Upper lobe of left lung (tissue), 6 donors: ENCODE results near the gene THAP4. TPM values are rescaled to one million over a fixed set of nuclear protein-coding genes. Genes with fewer than 3 reads are reported as not detected.

Experiments used
- ATAC-seq, 2 donors: fragments of 200-7000 bp; cut with Tn5 transposase; one replicate each; pipeline ENCODE4 v1.9.1; 2022; ENCODE audit warnings: mild to moderate bottlenecking in 2 of 2, moderate library complexity in 2 of 2; ENCODE audit not compliant: low FRiP score in 2 of 2
- DNase-seq, 2 donors: peaks; one replicate each; pipeline ENCODE4 v3.0.0-alpha.2; 2019 to 2020
- H3K27ac ChIP-seq, 4 donors: fragments of 200-600 bp; sonication (generic); one replicate each; pipeline ENCODE4 v1.5.1; 2016 to 2019
- H3K27me3 ChIP-seq, 4 donors: fragments of 200-600 bp; sonication (generic); one replicate each; pipeline ENCODE4 v1.5.1; 2017 to 2019
- H3K36me3 ChIP-seq, 4 donors: fragments of 200-600 bp; sonication (generic); one replicate each; pipeline ENCODE4 v1.5.1; 2016 to 2019
- H3K4me1 ChIP-seq, 4 donors: fragments of 200-600 bp; sonication (generic); one replicate each; pipeline ENCODE4 v1.5.1; 2018 to 2019
- H3K4me3 ChIP-seq, 4 donors: fragments of 200-600 bp; sonication (generic); one replicate each; pipeline ENCODE4 v1.5.1; 2017 to 2019; ENCODE audit warnings: mild to moderate bottlenecking in 2 of 4, moderate library complexity in 1 of 4
- H3K9me3 ChIP-seq, 4 donors: fragments of 200-600 bp; sonication (generic); one replicate each; pipeline ENCODE4 v1.5.1; 2018 to 2019
- EP300 ChIP-seq, 4 donors: sonication (generic); formaldehyde crosslinking; IDR thresholded peaks; one replicate each; pipeline ENCODE4 v1.5.1; 2017; ENCODE audit warnings: antibody characterized with exemption in 4 of 4, control low read depth in 2 of 4
- POLR2A ChIP-seq, 4 donors: fragments of 450-650 bp; IDR thresholded peaks; one replicate each; pipeline ENCODE4 v1.5.1; 2016 to 2017; ENCODE audit warnings: antibody characterized with exemption in 4 of 4, mild to moderate bottlenecking in 2 of 4
- POLR2AphosphoS5 ChIP-seq, 2 donors: sonication (generic); formaldehyde crosslinking; IDR thresholded peaks; one replicate each; pipeline ENCODE4 v1.5.1; 2017; ENCODE audit warnings: antibody characterized with exemption in 2 of 2
- WGBS, 2 donors: methylation state at CpG; one replicate each; pipeline ENCODE4 v1.1.5; 2017 to 2018; 5-methylcytosine and 5-hydroxymethylcytosine counted together
- total RNA-seq, 6 donors: library from RNA; depleted of rRNA in 4 of 6; stranded (reverse); fragments of >200 nt in 4 of 6; gene quantifications; one replicate each; pipeline versions ENCODE4 v1.1.0 to v1.2.1, GENCODE V29; 2016 to 2021
- TF ChIP-seq, protein P1 (sequence below), 6 experiments: fragments of 450-650 bp in 4 of 6; fragments of 200-600 bp in 2 of 6; sonication (generic) in 2 of 6; IDR thresholded peaks; one replicate each; pipeline ENCODE4 v1.5.1; 2016 to 2019; ENCODE audit warnings: antibody characterized with exemption in 6 of 6
- donor health status: DM: no; HTN: no; CAD: no; lungs with moderate emphysema.
- donor health status: DM: no; HTN: yes; CAD: no; lungs with severe emphysema.

THAP4 gene
- total RNA-seq, 6 donors from 2014 or later: 36.6 to 85.9 (median 48.1) TPM

DNA sequence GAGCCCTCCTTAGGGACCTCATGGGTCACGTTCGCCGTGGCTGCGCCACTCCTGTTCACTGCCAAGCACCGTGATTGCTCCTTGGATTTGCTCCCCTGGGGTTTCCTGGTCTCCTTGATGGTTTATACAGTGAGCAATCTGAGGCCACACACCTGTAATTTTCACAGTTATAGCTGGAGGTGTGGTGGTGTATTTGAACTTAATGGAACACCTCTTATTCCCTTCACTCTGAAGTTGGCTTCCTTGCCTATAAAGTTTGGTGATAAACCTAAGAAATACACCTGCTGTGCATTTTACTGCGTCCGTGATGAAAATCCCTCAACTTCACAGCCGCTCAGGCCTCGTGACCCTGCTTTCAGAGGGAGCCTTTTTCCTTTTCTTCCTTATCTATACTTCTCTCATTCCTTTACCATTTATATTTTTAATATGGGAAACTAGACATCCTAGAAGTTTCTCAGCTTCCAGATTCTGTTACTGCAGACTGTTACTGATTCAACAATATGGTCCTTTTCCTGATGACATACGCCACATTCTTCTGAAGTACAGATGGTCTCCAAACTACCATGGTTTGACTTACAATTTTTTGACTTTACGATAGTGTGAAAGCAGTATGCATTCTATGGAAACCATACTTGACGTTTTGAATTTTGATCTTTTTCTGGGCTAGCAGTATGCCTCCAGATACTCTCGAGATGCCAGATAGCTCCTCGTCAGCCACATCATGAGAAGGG, 9.1 kb upstream of the THAP4 start:
- no peak overlapping the region for H3K27ac ChIP-seq
- WGBS, 2 donors: 93 to 94% methylated on average over 14 of the region's 14 CpGs
- H3K27me3 ChIP-seq: no peaks in the 10 kb centered on the region
- no peak overlapping the region for H3K4me3 ChIP-seq
- H3K9me3 ChIP-seq: no peaks in the 10 kb centered on the region
- DNase-seq (no peak), ATAC-seq (no peak)
- no peak for TF ChIP-seq EP300 (IDR thresholded peaks at IDR 0.05)
- no peak for TF ChIP-seq POLR2A (IDR thresholded peaks at IDR 0.05)
- TF ChIP-seq POLR2AphosphoS5 (IDR thresholded peaks at IDR 0.05): no peak
- TF ChIP-seq, protein P1, sequence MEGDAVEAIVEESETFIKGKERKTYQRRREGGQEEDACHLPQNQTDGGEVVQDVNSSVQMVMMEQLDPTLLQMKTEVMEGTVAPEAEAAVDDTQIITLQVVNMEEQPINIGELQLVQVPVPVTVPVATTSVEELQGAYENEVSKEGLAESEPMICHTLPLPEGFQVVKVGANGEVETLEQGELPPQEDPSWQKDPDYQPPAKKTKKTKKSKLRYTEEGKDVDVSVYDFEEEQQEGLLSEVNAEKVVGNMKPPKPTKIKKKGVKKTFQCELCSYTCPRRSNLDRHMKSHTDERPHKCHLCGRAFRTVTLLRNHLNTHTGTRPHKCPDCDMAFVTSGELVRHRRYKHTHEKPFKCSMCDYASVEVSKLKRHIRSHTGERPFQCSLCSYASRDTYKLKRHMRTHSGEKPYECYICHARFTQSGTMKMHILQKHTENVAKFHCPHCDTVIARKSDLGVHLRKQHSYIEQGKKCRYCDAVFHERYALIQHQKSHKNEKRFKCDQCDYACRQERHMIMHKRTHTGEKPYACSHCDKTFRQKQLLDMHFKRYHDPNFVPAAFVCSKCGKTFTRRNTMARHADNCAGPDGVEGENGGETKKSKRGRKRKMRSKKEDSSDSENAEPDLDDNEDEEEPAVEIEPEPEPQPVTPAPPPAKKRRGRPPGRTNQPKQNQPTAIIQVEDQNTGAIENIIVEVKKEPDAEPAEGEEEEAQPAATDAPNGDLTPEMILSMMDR (IDR thresholded peaks at IDR 0.05): no peak
- H3K36me3 ChIP-seq: peaks cover 0 to 4% (median 0%) of the 10 kb centered on the region in 4 donors
- peaks cover 0 to 14% (median 7%) of the 10 kb centered on the region in 4 donors for H3K4me1 ChIP-seq

DNA sequence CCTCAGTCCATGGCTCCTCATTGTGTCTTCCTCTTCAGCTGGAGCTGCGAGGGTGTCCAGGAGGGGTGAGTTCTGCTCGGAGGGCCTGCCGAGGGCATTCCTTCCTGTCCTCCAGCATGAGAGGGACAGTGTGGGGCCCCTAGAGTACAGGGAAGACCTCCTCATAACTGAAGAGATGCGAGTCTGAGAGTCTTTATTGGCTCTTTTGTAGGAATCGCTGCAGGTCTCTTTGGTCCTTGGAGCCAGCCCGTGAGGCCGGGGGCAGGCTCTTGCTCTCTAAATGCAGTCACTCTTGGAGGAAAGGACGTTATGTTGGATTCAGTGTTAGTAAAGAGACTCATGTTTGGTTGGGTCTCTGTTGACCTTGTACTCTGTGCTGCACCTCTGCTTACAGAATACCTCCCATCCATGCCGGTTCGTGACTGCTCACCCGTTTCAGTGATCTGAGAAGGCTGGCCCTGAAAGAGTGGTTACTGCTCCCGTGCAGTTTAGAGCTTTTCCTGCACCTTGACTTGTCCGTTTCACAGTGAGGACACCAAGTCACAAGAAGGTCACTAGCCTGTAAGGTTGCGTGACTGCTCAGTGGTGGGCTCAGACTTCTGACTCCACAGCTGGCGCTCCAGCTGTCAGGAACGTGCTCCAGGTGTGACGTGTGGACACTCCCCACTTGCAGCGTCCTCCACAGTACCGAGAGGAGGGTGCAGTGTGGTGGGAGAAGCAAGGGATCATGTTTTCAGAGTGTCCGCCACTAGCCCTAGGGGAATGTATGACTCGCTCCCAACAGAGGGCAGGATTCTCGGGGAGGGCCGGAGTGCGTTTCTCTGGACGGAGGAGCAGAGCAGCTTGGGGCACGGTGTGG, 8.3 kb upstream of the THAP4 start:
- Histone ChIP-seq H3K36me3 (no peaks in the 10 kb centered on the region), H3K9me3 (no peaks in the 10 kb centered on the region), H3K27me3 (no peaks in the 10 kb centered on the region), H3K4me3 (no peak overlapping the region), H3K27ac (no peak overlapping the region), H3K4me1 (peaks cover 6 to 21% (median 9%) of the 10 kb centered on the region in 4 donors)
- no peak for DNase-seq
- TF ChIP-seq, protein P1 (IDR thresholded peaks at IDR 0.05): no peak
- TF ChIP-seq EP300 (IDR thresholded peaks at IDR 0.05): no peak
- TF ChIP-seq POLR2AphosphoS5 (IDR thresholded peaks at IDR 0.05): no peak
- no peak for TF ChIP-seq POLR2A (IDR thresholded peaks at IDR 0.05)
- 92 to 93% methylated on average over 18 to 26 of the region's 26 CpGs for WGBS, 2 donors
- no peak for ATAC-seq

DNA sequence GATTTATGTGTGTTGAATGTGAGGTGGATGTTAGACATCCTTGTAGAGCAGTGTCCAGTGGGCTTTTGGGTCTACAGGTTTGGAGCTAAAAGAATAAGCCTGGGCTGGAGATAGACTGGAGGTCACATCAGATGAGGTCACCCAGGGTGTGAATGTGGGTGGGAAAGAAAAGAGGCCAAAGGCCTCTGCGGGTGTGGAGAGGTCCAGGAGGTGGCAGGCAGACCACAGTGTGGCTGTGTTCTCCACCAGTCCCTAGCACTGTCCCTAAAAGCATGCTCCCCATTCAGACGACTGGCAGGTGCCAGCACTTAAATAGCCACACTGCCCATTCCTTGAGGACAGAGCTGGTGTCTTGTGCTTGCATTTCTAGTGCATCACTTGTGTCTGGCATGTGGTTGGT, 4.7 kb upstream of the THAP4 start:
- Histone ChIP-seq H3K9me3 (no peaks in the 10 kb centered on the region), H3K4me3 (no peak overlapping the region), H3K27me3 (no peaks in the 10 kb centered on the region), H3K27ac (no peak overlapping the region), H3K4me1 (peaks cover 16 to 36% (median 26%) of the 10 kb centered on the region in 4 donors), H3K36me3 (no peaks in the 10 kb centered on the region)
- WGBS, 2 donors: 58 to 67% methylated on average over 2 of the region's 2 CpGs
- no peak for DNase-seq
- TF ChIP-seq POLR2A (IDR thresholded peaks at IDR 0.05) (no peak), POLR2AphosphoS5 (IDR thresholded peaks at IDR 0.05) (no peak), EP300 (IDR thresholded peaks at IDR 0.05) (no peak)
- ATAC-seq: no peak

DNA sequence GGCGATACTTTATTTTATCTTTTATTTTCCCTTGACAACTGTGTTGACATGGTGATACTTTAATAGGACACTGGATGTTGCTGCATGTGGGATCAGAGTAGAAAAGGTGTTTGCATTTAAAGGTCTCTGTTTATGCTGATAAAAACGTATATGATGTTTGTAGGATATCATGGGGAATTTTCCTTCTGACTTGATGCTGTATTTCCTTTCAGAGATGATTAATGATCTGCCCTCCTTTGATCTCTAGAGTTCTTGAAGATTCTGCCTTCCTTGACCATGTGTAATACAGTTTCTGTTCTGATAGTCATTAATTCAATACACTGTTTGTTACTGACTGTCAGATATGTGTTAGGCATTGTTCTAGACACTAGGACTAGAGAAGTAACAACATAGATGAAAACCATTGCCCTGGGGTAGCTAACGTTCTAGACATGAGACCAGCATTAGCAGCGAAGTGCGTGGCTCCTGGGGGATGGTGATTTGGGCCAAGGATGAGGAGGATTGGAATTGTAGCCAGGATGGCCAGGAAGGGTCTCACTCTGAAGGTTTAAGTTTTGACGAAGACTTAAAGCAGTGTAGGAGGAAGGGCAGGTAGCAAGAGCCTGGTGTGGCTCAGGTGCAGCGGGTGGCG, 3.3 kb upstream of the THAP4 start:
- Histone ChIP-seq H3K27ac (no peak overlapping the region), H3K4me3 (no peak overlapping the region), H3K27me3 (no peaks in the 10 kb centered on the region), H3K4me1 (peaks cover 27 to 47% (median 35%) of the 10 kb centered on the region in 4 donors), H3K9me3 (no peaks in the 10 kb centered on the region), H3K36me3 (no peaks in the 10 kb centered on the region)
- no peak for TF ChIP-seq POLR2A (IDR thresholded peaks at IDR 0.05)
- ATAC-seq: no peak
- WGBS, 2 donors: 85 to 88% methylated on average over 8 of the region's 8 CpGs
- no peak for DNase-seq

DNA sequence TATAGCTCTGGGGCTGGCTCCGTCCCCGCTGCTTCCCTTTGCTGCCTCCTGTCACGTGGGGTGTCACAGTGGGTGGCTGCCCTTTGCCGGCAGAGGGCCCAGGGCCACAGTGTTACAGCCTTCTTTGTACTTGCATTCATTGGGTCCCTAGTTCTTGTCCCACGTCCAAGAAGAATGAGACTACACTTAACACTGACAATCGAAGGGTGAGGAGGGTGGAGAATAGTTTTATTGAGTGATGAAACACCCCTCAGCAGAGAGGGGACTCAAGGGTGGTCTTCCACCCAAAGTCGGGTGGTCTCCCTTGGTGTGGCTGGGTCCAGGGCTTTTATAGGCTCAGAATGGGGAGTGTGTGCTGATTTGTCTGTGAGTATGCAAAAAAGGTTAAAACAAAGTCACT, 2.4 kb upstream of the THAP4 start:
- Histone ChIP-seq H3K27ac (no peak overlapping the region), H3K27me3 (no peaks in the 10 kb centered on the region), H3K4me1 (peaks cover 32 to 51% (median 38%) of the 10 kb centered on the region in 4 donors), H3K9me3 (no peaks in the 10 kb centered on the region), H3K4me3 (peak overlapping the region in 1 of 4 donors; percentile 92), H3K36me3 (no peaks in the 10 kb centered on the region)
- TF ChIP-seq POLR2A (IDR thresholded peaks at IDR 0.05) (no peak), EP300 (IDR thresholded peaks at IDR 0.05) (no peak), POLR2AphosphoS5 (IDR thresholded peaks at IDR 0.05) (no peak)
- TF ChIP-seq, protein P1 (IDR thresholded peaks at IDR 0.05): no peak
- DNase-seq: no peak
- 91 to 99% methylated on average over 5 to 7 of the region's 7 CpGs for WGBS, 2 donors
- no peak for ATAC-seq
